Trophoblast cell (in vitro differentiated cells and primary cell): ENCODE data around the gene VWA5B1.

Experiments used
- DNase-seq, 2 donors: peaks; one replicate each; pipeline ENCODE4 v3.0.0-alpha.2; 2016
- H2AFZ ChIP-seq: 2 replicates; pipeline ENCODE4 v1.6.1; 2013; ENCODE audit warnings: low read length, moderate library complexity, mild to moderate bottlenecking; ENCODE audit not compliant: insufficient read depth, poor library complexity
- H2AK5ac ChIP-seq: 2 replicates; pipeline ENCODE4 v1.6.1; 2013; ENCODE audit warnings: mild to moderate bottlenecking, low read length
- H2BK120ac ChIP-seq: 2 replicates; pipeline ENCODE4 v1.6.1; 2013; ENCODE audit warnings: low read length, mild to moderate bottlenecking, moderate library complexity; ENCODE audit not compliant: insufficient read depth, poor library complexity
- H2BK12ac ChIP-seq: 2 replicates; pipeline ENCODE4 v1.6.1; 2013; ENCODE audit warnings: mild to moderate bottlenecking, low read length, moderate library complexity
- H2BK5ac ChIP-seq: 2 replicates; pipeline ENCODE4 v1.6.1; 2013; ENCODE audit warnings: low read length, low read depth, moderate library complexity, mild to moderate bottlenecking; ENCODE audit not compliant: poor library complexity
- H3K14ac ChIP-seq: 2 replicates; pipeline ENCODE4 v1.6.1; 2013; ENCODE audit warnings: mild to moderate bottlenecking, low read length
- H3K18ac ChIP-seq: 2 replicates; pipeline ENCODE4 v1.6.1; 2013; ENCODE audit warnings: mild to moderate bottlenecking, low read length
- H3K23ac ChIP-seq: 2 replicates; pipeline ENCODE4 v1.6.1; 2013; ENCODE audit warnings: low read length
- H3K27ac ChIP-seq: 2 replicates; pipeline ENCODE4 v1.5.1; 2013; ENCODE audit warnings: low read depth, mild to moderate bottlenecking, inconsistent platforms, low read length, moderate library complexity
- H3K27me3 ChIP-seq: 2 replicates; pipeline ENCODE4 v1.6.1; 2013; ENCODE audit warnings: inconsistent platforms, mild to moderate bottlenecking, low read length, moderate library complexity; ENCODE audit not compliant: insufficient read depth
- H3K36me3 ChIP-seq, 2 experiments: 1 replicate in 1 of 2; 2 replicates in 1 of 2; pipeline ENCODE4 v1.6.1; 2013; ENCODE audit warnings: low read length in 2 of 2, mild to moderate bottlenecking in 2 of 2, moderate library complexity in 1 of 2; ENCODE audit not compliant: insufficient read depth in 2 of 2, control insufficient read depth in 1 of 2
- H3K4ac ChIP-seq: 2 replicates; pipeline ENCODE4 v1.6.1; 2013; ENCODE audit warnings: low read depth, mild to moderate bottlenecking, low read length, moderate library complexity
- H3K4me1 ChIP-seq, 2 experiments: 1 replicate in 1 of 2; 2 replicates in 1 of 2; pipeline ENCODE4 v1.6.1; 2013; ENCODE audit warnings: low read length in 2 of 2, mild to moderate bottlenecking in 2 of 2, moderate library complexity in 1 of 2; ENCODE audit not compliant: insufficient read depth in 2 of 2, control insufficient read depth in 1 of 2
- H3K4me2 ChIP-seq: 2 replicates; pipeline ENCODE4 v1.6.1; 2013; ENCODE audit warnings: inconsistent platforms, mild to moderate bottlenecking, low read length, moderate library complexity
- H3K4me3 ChIP-seq: 2 replicates; pipeline ENCODE4 v1.5.1; 2013; ENCODE audit warnings: mild to moderate bottlenecking, low read depth, low read length, inconsistent platforms
- H3K79me1 ChIP-seq: one replicate; pipeline ENCODE4 v1.6.1; 2013; ENCODE audit warnings: low read length
- H3K79me2 ChIP-seq: 2 replicates; pipeline ENCODE4 v1.6.1; 2013; ENCODE audit warnings: low read length, mild to moderate bottlenecking; ENCODE audit not compliant: control insufficient read depth, insufficient read depth, poor library complexity
- H3K9ac ChIP-seq: 2 replicates; pipeline ENCODE4 v1.6.1; 2013; ENCODE audit warnings: mild to moderate bottlenecking, low read length
- H3K9me3 ChIP-seq: 2 replicates; pipeline ENCODE4 v1.6.1; 2013; ENCODE audit warnings: low read depth, mild to moderate bottlenecking, control low read depth, inconsistent platforms, low read length; ENCODE audit not compliant: insufficient read depth
- H4K12ac ChIP-seq: 2 replicates; pipeline ENCODE4 v1.6.1; 2013; ENCODE audit warnings: low read depth, mild to moderate bottlenecking, low read length, moderate library complexity
- H4K8ac ChIP-seq: 2 replicates; pipeline ENCODE4 v1.6.1; 2013; ENCODE audit warnings: low read depth, mild to moderate bottlenecking, low read length, moderate library complexity
- H4K91ac ChIP-seq: one replicate; pipeline ENCODE4 v1.6.1; 2013; ENCODE audit warnings: low read depth, mild to moderate bottlenecking, low read length, moderate library complexity
- WGBS: extraction: QIAGEN DNeasy Blood & Tissue Kit; methylation state at CpG from one replicate; pipeline ENCODE4 v1.1.7; 2013; ENCODE audit warnings: missing lambda C conversion rate; ENCODE audit not compliant: insufficient read length, insufficient coverage; ENCODE audit errors: extremely low coverage; 5-methylcytosine and 5-hydroxymethylcytosine counted together

The VWA5B1 gene

GRCh38 chr1:20403423-20404145, 112.9 kb downstream of the VWA5B1 start:
- Histone ChIP-seq H2BK12ac (no peak overlapping the region), H2BK120ac (no peak overlapping the region), H3K4me1 (no peaks in the 10 kb centered on the region), H4K12ac (no peak overlapping the region), H3K9ac (no peak overlapping the region), H3K27me3 (peaks cover 10% of the 10 kb centered on the region), H3K4me2 (no peak overlapping the region), H3K23ac (no peak overlapping the region), H3K79me2 (no peaks in the 10 kb centered on the region), H2BK5ac (no peak overlapping the region), H3K4ac (no peak overlapping the region), H4K91ac (no peak overlapping the region), H3K14ac (no peak overlapping the region), H3K27ac (no peak overlapping the region), H2AFZ (no peak overlapping the region), H3K18ac (no peak overlapping the region), H3K9me3 (peaks cover 6% of the 10 kb centered on the region), H4K8ac (no peak overlapping the region), H3K4me3 (no peak overlapping the region), H3K79me1 (no peaks in the 10 kb centered on the region), H2AK5ac (no peak overlapping the region), H3K36me3 (no peaks in the 10 kb centered on the region)
- WGBS, result no CpG with 5 or more reads among the region's 8 CpGs
- DNase-seq, result no peak

- H3K36me3 ChIP-seq, result no peaks in the 10 kb centered on the region
- no peak for DNase-seq
Measured at GRCh38 chr1:20404466-20404865, 113.8 kb downstream of the VWA5B1 start.

More at GRCh38 chr1:20404466-20404865, 113.8 kb downstream of the VWA5B1 start:
- Histone ChIP-seq H4K8ac (no peak overlapping the region), H3K18ac (no peak overlapping the region), H2BK5ac (no peak overlapping the region), H3K4me1 (no peaks in the 10 kb centered on the region), H3K27me3 (peaks cover 7% of the 10 kb centered on the region), H2BK12ac (no peak overlapping the region), H3K23ac (no peak overlapping the region), H3K9ac (no peak overlapping the region), H4K12ac (no peak overlapping the region), H3K4me3 (peak overlapping the region; percentile 3), H3K9me3 (peaks cover 6% of the 10 kb centered on the region), H3K4ac (no peak overlapping the region), H2AFZ (no peak overlapping the region), H3K14ac (no peak overlapping the region), H3K79me1 (no peaks in the 10 kb centered on the region), H3K4me2 (no peak overlapping the region), H3K79me2 (no peaks in the 10 kb centered on the region), H2BK120ac (no peak overlapping the region), H4K91ac (no peak overlapping the region), H3K27ac (no peak overlapping the region), H2AK5ac (no peak overlapping the region)
- whole genome bisulfite sequencing, result no CpG with 5 or more reads among the region's 9 CpGs
